ENCODE measurements around the gene NUP37. TPM values are rescaled to one million over a fixed set of nuclear protein-coding genes. Genes with fewer than 3 reads are reported as not detected.

Gene NUP37
- total RNA-seq, 1 donor: 15.1 TPM

GRCh38 chr12:102033991-102034745 is 85.7 kb downstream of the NUP37 start:
- DNase-seq (ENCODE audit: low read depth in 2 of 3, low spot score in 2 of 3): no peak

DNA sequence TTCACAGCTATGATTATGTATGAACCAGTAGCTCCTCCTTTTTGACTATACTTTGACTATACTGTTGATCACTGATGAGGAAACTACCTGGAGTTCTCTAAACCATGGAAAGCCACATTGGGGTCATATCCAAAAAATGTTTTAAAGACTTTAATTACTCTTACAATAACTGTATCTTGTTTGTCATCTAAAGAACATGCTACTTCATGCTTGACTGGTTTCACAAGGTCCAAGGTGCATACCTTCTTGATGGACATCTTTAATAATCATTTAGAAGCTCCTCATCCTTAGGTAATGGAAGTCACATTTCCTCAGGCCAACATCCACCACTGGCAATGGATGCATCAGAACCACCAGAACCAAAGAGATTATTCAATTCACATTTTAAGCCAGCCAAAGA is 88.1 kb downstream of the NUP37 start:
- no peak for DNase-seq (ENCODE audit: low read depth in 2 of 3, low spot score in 2 of 3)

DNA sequence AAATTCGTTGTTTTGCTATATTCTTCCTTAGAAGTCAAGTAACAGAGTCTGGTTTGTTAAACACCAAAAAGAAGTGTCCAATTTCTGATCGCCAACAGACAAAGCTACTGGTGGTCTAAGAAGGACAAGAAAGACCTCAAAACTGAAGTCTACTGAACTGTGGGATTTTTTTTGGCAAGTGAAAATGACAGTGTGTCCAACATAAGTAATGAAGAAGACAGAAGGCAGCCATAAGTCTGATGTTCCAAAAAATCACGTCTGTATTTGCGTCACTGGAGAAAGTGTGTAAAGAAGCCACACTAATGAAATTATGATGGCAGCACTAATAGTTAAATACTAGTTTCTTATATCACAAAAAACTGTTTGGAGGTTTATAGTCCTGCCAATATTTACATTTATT is 90.8 kb downstream of the NUP37 start:
- no peak for DNase-seq (ENCODE audit: low read depth in 2 of 3, low spot score in 2 of 3)

- no peak for DNase-seq (ENCODE audit: low read depth in 2 of 3, low spot score in 2 of 3)
Measured at GRCh38 chr12:102026728-102027127, 93.2 kb downstream of the NUP37 start.

DNA sequence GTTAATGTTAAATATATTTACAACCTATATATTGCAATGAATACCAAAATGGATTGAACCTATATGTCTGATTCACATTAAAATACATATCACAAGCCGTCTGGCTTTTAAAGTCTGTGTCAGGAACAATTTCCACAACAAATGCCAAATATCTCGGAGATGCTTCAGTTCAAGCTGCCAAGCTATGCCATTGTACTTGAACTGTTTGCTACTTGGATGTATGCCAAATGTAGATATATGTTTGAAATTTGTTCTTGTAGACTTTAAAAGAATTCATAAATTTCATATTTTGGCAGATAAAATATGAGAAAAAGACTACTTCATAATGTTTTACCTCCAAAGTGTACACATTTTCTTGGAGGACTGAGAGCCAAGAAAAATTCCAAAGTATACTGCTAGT is 95.1 kb downstream of the NUP37 start:
- no peak for DNase-seq (ENCODE audit: low read depth in 2 of 3, low spot score in 2 of 3)

GRCh38 chr12:102023343-102023930 is 96.5 kb downstream of the NUP37 start:
- no peak for DNase-seq (ENCODE audit: low read depth in 2 of 3, low spot score in 2 of 3)

Other genes with a start within 250 kb of the NUP37 start
- gene DRAM1, start 242.5 kb downstream of the NUP37 start, total RNA-seq: 22.4 TPM
- 38.8 TPM for gene WASHC3, start 58.1 kb downstream of the NUP37 start, total RNA-seq
- 2.4 TPM for gene PARPBP, start 69 bp upstream of the NUP37 start, total RNA-seq
- gene PMCH, start 77.7 kb upstream of the NUP37 start, total RNA-seq: not detected